HG03060 (cell line): Measurements from ENCODE around the gene RNASE11.
"Not testable (repeated sequence)": the region's sequence is repeated elsewhere in the genome, so short reads cannot be mapped to it uniquely, and the experiment has no call there.

Experiments
- ATAC-seq: cut with Tn5 transposase; IDR thresholded peaks from one replicate; pipeline ENCODE4 v1.9.1; 2021; ENCODE audit warnings: low read depth, moderate number of reproducible peaks; ENCODE audit not compliant: unreplicated experiment

RNASE11 gene

DNA sequence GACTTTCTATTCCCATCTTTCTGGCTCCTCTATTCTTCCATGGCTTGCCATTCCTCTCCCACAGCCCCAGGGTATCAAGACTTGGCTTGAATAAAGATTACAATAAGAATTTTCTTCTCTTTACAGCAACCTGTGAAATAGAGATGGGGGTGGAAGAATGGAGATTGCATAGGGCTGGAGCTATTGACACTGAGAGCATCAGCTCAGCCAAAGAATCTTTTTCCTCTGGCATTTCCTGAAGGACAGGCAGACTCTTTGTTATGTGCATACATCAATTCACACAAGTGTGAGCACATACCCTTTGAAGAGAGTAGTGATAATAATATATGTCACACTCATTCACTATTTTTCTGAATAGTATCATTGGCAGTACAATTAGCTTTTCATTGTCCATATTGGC, 4.7 kb downstream of the RNASE11 start:
- no peak for ATAC-seq

DNA sequence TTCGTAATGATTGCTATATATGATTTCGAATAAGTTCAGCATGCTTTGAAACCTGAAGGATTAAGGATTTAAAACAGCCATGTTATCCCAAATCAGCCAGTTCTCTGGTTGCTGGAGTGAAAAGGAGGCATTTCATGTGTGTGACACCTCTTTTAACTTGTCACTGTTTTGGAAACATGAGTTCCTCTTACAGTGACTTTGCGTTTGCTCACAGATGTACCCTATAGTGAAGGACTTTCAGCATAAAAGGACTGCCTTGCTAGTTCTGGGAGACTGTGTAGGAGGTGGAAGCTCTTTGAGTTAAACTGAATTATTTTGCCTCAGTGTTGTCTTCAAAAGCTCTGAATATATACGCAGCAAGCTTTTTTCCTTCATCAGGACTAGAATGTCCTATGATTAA, 7.6 kb downstream of the RNASE11 start:
- no peak for ATAC-seq

DNA sequence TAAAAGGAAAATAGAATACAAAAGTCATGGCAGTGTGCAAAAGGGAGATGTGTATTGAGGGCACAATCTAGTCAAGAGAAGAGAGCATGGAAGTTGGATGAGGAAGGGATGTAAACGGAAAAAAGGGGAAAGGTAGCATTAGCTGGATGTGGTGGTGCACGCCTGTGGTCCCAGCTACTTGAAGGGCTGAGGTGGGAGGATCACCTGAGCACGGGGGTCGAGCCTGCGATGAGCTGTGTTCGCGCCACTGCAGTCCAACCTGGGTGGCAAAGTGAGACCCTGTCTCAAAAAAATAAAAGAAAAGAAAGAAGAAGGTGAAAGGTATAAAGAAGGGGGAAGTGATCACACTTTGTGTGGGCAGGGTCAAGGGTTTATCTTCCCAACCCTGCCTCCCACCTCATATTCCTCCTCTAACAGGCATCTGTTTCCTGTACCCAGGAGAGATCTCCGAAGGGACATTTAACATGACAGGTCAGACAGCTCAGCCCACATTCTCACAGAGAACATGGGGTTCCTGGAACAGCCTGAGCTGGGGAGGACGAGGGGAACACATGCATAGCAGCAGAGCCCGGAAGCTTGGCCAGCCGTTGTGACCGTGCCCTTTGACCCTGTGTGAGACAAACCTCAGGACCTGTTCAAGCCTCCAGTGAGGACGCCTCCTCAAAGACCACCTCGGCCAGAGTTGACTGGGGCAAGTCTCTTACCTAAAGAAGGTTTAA, 8.9 kb downstream of the RNASE11 start:
- ATAC-seq = no peak

DNA sequence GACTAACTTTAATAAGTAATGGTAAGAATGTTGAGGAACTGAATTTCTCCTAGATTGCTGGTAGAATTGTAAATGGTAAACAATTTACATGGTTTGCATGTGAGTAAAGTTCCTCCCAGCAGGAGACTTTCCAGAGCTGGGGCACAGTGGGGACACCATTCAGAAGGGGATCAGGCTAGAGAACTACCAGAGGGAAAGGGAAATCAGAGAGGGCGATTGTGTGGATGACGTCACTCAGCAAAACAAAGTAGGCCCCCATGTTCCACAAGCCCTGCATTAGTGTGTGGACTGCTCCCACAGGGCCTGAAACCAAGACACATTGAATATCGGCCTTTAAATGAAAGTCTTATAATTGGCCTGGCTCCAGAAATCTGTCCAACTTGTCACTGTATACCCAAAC, 9.5 kb downstream of the RNASE11 start:
- no peak for ATAC-seq

DNA sequence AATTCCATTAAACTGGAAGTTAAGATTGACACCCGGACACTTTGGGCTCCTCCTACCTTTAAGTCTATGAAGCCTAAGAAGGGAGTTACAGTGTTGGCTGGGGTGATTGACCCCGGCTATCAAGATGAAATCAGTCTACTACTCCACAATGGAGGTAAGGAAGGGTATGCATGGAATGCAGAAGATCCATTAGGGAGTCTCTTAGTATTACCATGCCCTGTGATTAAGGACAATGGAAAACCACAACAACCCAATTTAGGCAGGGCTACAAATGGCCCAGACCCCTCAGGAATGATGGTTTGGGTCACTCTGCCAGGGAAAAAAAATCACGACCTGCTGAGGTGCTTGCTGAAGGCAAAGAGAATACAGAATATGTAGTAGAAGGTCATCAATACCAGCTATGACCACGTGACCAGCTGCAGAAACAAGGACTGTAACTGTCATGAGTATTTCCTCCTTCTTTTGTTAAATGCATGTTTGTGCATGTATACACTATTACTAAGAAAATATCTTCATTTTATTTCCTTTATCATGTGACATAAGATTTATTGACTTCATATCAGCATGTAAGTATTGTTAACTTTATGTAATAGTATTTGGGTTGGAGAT, 15.3 kb downstream of the RNASE11 start:
- not testable (repeated sequence) for ATAC-seq

DNA sequence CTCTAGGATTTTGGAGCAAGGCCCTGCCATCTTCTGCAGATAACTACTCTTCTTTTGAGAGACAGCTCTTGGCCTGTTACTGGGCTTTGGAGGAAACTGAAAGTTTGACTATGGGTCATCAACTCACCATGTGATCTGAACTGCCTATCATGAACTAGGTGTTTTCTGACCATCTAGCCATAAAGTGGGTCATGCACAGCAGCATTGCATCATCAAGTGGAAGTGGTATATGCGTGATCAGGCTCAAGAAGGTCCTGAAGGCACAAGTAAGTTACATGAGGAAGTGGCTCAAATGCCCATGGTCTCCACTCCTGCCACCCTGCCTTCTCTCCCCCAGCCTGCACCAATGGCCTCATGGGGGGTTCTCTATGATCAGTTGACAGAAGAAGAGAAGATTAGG, 17.1 kb downstream of the RNASE11 start:
- not testable (repeated sequence) for ATAC-seq

DNA sequence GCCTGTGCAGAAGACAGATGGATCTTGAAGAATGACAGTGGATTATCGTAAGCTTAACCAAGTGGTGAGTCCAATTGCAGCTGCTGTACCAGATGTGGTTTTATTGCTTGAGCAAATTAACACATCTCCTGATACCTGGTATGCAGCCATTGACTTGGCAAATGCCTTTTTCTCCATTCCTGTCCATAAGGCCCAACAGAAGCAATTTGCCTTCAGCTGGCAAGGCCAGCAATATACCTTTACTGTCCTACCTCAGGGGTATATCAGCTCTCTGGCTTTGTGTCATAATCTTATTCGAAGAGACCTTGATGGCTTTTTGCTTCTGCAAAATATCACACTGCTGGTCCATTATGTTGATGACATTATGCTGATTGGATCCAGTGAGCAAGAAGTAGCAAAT, 17.9 kb downstream of the RNASE11 start:
- ATAC-seq = not testable (repeated sequence)

DNA sequence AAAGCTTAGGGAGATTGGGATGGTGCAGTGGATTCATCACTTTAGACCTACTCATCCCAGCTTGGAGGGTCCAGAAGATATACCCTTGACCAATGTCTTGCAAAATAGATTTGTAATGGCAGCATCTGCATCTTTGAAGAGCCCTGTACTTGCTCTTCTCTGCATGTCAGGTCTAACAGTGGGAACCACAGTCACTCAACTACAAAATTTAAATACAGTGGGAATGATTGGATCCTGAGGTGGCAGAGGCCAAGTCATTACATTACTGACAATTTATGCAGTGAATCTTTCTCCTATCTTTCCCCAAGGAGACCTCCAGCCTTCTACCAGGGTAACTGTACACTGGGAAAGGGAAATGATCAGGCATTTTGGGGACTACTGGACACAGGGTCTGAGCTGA, 18.7 kb downstream of the RNASE11 start:
- no peak for ATAC-seq

DNA sequence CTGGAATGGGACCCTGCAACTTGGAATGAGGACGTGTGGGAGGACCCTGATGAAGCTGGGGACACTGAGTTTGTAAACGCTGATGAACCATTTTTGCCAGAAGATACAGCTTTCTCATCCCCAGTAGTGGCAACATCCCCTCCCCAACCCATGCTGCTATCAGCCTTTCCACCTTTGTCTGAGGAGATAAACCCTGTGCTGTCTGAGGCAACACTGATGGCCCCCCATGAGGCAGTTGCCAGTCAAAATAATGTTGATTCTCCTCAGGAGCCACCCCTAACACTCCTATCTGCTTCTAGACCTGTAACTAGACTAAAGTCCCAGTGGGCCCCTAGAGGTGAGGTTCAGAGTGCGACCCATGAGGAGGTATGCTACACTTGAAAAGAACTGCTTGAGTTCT, 19.4 kb downstream of the RNASE11 start:
- ATAC-seq = no peak

DNA sequence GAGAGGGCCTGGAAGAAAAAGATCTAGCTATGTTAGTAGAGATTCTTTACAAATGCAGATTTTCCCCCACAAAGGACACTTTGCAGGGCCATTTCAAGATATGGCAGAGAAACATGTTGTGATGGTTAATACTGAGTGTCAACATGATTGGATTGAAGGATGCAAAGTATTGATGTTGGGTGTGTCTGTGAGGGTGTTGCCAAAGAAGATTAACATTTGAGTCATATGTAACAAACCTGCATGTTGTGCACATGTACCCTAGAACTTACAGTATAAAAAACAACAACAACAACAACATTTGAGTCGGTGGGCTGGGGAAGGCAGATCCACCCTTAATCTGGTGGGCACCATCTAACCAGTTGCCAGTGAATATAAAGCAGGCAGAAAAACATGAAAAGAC, 20.6 kb downstream of the RNASE11 start:
- not testable (repeated sequence) for ATAC-seq

DNA sequence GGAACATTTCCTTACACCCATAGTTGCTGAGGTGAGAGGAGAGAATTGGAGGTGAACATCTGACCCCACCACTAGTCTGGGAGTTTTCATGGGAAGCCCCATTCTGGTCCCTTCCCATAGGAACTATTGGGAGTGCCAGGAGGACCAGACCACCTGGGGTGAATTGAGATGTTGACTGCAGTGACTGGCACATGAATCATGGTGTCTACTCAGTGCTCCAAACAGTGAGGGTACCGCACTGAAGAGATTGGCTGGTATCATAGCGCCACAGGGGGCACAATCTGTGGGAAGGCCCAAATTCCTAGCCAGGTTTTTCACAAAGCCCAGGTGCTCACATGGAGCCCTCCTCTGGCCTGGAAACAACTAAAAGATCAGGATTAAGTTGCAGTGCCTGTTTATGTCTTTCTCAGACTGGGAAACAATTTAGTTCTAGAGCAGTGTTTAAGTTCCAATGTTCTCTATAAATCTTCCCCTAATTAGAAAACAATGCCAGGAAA, 23.3 kb downstream of the RNASE11 start:
- ATAC-seq = no peak

DNA sequence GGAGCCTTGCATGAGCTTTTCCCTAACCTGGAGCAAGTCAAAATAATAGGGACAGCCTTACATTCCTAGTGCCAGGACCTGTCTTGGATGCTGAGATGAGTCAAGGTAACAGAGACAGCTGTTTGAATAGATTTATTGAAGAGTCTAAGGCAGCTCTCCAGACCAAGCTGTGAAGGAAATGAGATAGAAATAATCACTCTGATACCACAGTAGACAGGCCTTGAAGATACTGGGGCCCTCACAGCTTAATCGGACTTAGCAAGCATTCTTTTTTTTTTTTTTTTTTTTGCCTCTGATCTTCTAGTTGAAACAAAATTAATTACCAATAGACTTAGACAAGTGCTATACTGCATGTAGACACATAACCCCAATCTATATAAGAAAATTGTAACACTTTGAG, 23.8 kb downstream of the RNASE11 start:
- no peak for ATAC-seq

DNA sequence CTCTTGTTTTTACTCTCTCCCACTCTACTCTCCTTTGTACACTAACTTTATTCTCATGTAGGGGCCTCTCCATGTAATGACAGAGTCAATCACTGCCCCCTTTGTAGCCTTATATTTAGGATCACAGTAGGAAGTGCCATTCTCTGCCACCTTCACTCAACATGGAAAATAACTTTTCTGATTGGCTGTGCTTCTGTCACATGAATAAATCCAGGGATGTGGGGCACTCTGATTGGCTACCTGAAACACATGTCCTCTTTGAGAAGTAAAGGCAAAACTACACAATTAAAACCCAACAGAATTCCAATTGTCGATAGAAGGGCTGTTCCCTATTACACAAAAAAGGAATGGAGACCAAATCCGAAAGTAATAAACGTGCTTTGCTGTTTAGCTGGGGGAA, 26.8 kb downstream of the RNASE11 start, which contains the start of gene RNASE9:
TSS of gene RNASE9 (minus strand) at position 87 of the 400 bp plus-strand sequence.
- no peak for ATAC-seq

DNA sequence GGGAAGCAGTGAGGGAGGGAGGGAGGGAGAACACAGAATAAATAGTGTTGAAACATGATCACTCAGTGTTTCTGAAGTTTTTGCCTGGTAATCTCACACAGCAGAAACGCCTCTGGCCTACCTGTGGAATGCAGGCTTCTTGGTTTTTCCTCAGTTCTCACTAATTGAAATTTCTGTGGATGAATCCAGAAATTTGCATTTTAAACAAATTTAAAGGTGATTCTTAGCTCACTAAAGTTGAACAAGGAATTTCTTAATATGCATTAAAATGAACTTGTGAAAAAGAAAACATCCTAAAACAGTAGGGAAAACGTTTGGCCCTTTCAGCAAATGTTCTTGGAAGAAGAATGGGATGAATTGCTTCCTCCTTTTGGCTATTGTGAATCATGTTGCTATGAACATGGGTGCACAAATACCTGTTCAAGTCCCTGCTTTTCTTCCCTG, 28.3 kb downstream of the RNASE11 start:
- ATAC-seq = no peak

DNA sequence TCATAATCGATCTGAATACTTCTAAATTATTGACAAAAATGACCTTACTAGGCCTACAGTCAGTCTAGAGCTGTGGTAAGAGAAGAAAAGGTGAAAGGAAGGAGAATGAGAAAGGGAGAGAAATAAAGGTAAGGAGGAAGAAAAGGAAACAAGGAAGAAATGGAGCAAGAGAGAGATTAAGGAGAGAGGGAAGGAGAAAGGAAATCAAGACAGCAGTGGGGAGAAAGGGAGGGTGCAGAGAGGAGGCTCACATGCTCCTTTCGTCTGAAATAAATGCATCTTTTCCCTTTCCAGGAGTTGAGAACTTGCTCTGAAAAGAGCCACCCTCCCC, 30.6 kb downstream of the RNASE11 start:
- no peak for ATAC-seq

DNA sequence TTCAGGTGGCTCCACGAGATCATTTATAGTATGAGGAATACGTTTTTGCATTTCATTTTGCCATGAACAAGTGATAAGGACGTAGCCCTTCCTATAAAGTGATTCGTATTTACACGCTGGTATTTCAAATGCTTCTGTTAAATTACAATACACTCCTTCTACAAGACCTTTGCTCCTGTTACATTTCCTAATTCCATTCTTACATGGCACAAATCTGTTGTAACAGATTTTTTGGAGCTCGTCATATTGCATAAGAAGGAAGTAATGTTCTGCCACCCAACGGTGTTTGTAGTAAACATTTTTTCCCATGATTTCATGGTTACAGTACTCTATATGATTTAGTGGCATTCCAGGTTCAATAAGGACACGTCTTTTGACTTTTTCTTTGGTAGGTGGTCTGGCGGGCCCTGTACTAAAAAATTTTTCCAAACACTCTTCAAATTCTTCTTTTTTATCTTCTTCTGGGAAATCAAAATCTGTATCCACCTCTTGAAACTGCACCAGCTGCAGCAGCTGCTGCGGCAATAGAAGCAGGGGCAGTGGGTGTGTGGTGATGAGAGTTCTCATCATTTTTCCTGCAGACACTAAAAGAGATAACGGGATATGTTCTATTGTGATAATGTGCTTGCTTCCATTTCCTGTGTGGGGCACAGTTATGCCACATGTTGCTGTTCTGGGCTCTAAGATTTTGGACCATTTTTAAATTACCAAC, 31.1 kb downstream of the RNASE11 start:
- no peak for ATAC-seq

DNA sequence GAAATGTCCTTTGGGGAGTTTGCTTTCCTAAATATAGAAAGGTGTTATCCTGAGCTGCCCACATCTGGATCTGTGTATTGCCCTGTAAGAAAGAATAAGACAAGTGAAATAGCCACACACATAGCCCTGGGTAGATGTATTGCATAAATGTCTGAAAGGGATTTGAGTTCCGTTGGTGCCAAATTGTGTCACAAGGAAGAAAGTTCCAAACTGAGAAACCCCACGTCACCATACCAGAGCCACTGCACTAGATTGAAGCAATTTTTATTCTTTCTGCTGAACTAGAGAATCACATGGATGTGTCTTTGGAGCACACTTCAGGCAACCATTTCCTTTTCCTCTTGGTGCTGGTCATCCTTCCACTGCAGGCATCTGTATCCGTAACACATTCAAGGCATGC, 32.0 kb downstream of the RNASE11 start:
- ATAC-seq = no peak

DNA sequence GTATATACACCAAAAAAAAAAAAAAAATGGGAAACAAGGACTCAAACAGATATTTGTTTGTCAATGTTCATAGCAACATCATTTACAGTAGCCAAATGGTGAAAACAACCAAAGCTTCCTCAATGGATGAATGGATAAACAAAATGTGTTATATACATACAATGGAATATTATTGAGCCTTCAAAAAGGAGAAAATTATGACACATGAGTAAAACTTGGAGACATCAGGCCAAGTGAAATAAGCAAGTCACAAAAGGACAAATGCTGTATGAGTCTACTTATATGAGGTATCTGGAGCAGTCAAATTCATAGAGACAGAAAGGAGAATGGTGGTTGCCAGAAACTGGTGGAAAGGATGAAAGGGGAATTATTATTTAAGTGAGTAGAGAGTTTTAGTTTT, 34.8 kb downstream of the RNASE11 start:
- no peak for ATAC-seq

DNA sequence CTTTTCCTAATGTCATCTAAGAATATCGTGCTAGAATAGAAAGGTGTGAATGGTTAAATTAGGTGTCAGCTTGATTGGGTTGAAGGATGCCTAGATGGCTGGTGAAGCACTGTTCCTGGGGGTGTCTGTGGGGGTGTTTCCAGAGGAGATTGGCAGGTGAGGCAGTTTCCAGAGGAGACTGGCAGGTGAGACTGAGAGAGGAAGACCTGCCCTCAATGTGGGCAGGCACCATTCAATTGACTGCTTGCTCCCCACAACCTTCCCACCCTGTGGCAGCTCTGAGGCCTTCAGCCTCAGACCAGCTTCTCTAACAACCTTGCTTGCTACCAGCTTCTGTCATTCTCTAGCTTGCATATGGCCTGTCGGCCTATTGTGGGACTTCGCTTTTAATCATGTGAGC, 36.2 kb downstream of the RNASE11 start:
- ATAC-seq = no peak

DNA sequence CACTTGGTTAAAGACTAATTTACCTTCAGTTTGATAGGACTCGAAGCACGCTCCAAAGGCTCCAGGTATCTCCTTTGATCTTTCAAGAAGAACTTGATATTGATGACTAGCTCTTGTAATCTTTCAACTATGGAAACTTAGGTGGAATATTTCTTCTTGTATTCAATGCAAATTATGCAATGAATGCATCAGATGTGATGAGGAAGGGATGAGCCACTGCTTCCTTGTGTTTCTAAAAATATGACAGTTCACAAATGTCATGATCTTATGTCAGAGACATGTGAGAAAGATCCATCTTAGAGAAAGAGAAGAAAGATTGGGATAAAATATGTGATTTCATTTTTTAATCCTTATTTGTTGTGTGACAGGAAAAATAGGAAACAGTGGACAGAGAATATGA, 36.9 kb downstream of the RNASE11 start:
- no peak for ATAC-seq

DNA sequence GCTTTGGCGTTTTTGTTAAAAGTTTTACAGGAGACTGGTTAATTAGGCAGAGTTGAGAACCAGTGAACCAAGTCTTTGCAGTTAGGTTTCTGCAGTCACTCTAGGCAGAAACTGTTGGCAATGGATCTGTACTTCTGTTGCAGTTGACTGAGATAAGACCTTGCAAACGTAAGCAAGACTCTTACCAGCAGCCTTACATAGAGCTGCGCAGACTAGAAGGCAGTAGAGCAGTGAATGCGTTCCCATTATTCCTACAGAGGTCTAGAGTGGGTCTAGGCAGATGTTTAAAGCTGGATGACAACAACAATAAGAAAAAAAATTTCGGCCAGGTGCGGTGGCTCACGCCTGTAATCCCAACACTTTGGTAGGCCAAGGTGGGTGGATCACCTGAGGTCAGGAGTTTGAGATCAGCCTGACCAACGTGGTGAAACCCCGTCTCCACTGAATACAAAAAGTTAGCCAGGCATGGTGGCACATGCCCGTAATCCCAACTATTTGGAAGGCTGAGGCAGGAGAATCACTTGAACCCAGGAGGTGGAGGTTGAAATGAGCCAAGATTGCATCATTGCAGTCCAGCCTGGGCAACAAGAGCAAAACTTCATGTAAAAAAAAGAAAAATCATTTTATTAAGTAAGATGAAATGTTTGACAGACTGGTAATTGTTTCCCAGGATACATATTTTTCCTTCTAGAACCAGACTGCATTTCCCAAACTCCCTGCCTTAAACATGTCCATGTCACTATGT, 39.2 kb downstream of the RNASE11 start:
- ATAC-seq = no peak
